ENCODE results near the gene DHPS.
"Not testable (repeated sequence)": the region's sequence is repeated elsewhere in the genome, so short reads cannot be mapped to it uniquely, and the experiment has no call there.

The DHPS gene

GRCh38 chr19:12692960-12693359 is 11.3 kb upstream of the DHPS start:
- no peak overlapping the region for H3K4me3 ChIP-seq (ENCODE audit: low read depth, low read length)
- TF ChIP-seq CTCF (IDR thresholded peaks at IDR 0.05; ENCODE audit: insufficient read depth, low read length, missing control alignments): no peak
- no peak for DNase-seq (ENCODE audit: low read depth, low spot score)
- CTCF ChIA-PET: interaction anchor here (1.9 kb wide), 1 partner anchor 16 kb away, joined by 5 read pairs; no protein-coding TSS in a partner anchor
- POLR2A ChIA-PET: no interaction called here

- ChIA-PET CTCF (interaction anchor here (0.7 to 1.5 kb wide), 2 partner anchors 14 to 17 kb away, joined by 3 to 7 read pairs; no protein-coding TSS in a partner anchor), POLR2A (interaction anchor here (1.5 kb wide), 1 partner anchor 9 kb away, joined by 4 read pairs; no protein-coding TSS in a partner anchor)
- no peak for DNase-seq (ENCODE audit: low read depth, low spot score)
- no peak for TF ChIP-seq CTCF (IDR thresholded peaks at IDR 0.05; ENCODE audit: insufficient read depth, low read length, missing control alignments)
- no peak overlapping the region for H3K4me3 ChIP-seq (ENCODE audit: low read depth, low read length)
Observed at GRCh38 chr19:12689581-12690216, 8.0 kb upstream of the DHPS start.

DNA sequence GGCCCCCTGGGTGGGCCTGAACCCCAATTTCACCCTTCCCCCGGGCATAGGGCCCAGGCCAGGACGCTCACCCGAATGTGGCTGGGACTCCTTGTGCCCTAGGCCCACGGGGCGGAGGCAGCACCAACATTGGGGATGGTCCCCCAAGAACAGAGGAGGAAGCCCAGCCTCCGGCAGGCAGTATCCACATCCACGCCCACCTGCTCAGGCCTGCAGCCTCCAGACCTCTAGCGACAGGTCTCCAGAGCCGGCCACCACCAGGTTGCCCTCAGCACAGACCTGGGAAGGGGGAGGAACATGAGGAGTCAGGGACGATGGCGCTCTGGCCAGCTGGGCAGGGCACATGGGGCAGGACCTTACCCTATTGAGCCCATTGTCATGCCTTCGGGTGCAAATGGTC is 7.3 kb upstream of the DHPS start:
- no peak for TF ChIP-seq CTCF (IDR thresholded peaks at IDR 0.05; ENCODE audit: insufficient read depth, low read length, missing control alignments)
- no peak for DNase-seq (ENCODE audit: low read depth, low spot score)
- POLR2A ChIA-PET: no interaction called here
- no peak overlapping the region for H3K4me3 ChIP-seq (ENCODE audit: low read depth, low read length)
- CTCF ChIA-PET: interaction anchor here (1.5 kb wide), 1 partner anchor 17 kb away, joined by 7 read pairs; no protein-coding TSS in a partner anchor

DNA sequence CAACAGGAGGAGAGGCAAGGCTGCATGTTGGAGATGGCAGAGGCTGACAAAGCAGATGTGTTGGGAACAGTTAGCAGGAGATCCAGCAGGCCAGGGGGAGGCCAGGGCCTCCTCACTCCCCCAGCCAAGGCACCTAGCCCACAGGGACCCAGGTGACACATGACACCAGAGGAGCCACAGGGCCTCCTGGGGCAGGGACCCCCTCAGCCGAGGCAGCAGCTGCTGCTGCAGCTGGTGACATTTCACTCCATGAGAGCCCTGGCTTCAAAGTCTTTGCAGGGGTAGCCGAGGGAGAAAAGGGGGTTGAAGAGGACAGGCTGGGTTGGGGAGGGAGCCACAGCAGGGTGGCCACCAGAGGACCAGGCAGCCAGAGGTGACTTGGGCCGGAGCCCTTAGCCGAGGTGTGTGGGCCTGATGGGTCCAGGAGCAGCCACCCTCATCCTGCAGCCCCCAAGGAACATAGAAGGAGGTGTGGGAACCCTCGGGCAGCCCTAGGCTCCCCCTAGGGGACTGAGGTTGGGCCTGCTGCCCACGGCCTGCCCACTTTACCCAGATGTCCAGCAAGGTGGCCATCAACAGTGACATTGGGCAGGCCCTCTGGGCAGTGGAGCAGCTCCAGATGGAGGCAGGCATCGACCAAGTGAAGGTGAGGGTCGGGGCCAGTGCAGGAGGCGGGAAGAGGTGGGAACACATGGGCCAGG is 6.0 kb upstream of the DHPS start, which contains the start of gene GNG14:
TSS of gene GNG14 (plus strand) at position 503 of the 701 bp plus-strand sequence. CDS start at position 554, 51 bp downstream.
- no peak for TF ChIP-seq CTCF (IDR thresholded peaks at IDR 0.05; ENCODE audit: insufficient read depth, low read length, missing control alignments)
- POLR2A ChIA-PET: no interaction called here
- no peak for DNase-seq (ENCODE audit: low read depth, low spot score)
- CTCF ChIA-PET: no interaction called here
- H3K4me3 ChIP-seq (ENCODE audit: low read depth, low read length): no peak within 1 kb of the TSS

DNA sequence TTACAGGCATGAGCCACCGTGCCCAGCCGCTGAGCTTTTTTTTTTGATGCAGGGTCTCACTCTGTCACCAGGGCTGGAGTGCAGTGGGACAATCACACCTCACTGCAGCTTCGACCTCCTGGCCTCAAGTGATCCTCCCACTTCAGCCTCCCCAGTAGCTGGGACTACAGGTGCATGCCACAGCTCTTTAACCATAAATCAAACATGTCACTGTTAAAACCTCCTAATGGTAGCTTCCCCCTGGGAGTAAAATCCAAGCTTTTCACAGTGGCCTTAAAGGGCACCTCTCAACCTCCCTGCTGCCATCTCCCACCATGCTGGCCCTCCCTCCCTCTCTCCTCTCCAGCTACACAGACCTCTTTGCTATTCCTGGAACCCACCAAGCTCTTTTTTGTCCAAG is 4.2 kb upstream of the DHPS start:
- no peak overlapping the region for H3K4me3 ChIP-seq (ENCODE audit: low read depth, low read length)
- no peak for TF ChIP-seq CTCF (IDR thresholded peaks at IDR 0.05; ENCODE audit: insufficient read depth, low read length, missing control alignments)
- CTCF ChIA-PET: interaction anchor here (0.9 to 2.4 kb wide), 6 partner anchors 8 to 162 kb away, joined by 3 to 13 read pairs (median 4); no protein-coding TSS in a partner anchor
- POLR2A ChIA-PET: interaction anchor here (0.6 to 1.2 kb wide), 2 partner anchors 8 to 11 kb away, joined by 3 to 4 read pairs; partner anchors contain the start of gene FBXW9
- no peak for DNase-seq (ENCODE audit: low read depth, low spot score)

DNA sequence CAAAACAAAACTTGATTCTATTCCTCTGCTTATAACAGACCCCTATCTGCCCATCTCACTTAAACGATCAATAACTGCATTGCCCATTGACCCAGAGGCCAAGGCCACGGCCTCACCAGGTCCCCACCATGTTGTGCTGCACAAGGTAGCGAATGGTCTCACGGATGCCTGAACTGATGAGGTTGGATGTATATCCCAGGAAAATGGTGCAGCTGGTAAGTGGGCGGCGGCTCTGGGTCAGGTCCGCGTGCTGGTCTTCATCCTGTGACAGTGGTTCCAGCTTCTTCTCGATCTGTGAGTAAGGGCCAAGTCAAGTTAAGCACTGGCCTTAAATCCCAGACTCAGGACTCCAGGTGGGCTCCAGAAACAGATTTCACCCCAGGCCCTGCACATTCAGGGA is 1.6 kb downstream of the DHPS start:
- CTCF ChIA-PET: interaction anchor here (1.2 to 12.2 kb wide), 4 partner anchors 8 to 168 kb away, joined by 3 to 224 read pairs (median 16); no protein-coding TSS in a partner anchor
- no peak overlapping the region for H3K4me3 ChIP-seq (ENCODE audit: low read depth, low read length)
- TF ChIP-seq CTCF (IDR thresholded peaks at IDR 0.05; ENCODE audit: insufficient read depth, low read length, missing control alignments): no peak
- DNase-seq (ENCODE audit: low read depth, low spot score): no peak
- POLR2A ChIA-PET: no interaction called here

GRCh38 chr19:12678039-12678438 is 3.6 kb downstream of the DHPS start:
- not testable (repeated sequence) for DNase-seq (ENCODE audit: low read depth, low spot score); H3K4me3 ChIP-seq (ENCODE audit: low read depth, low read length)
- POLR2A ChIA-PET: interaction anchor here (0.6 kb wide), 2 partner anchors 550 to 941 kb away, joined by 3 read pairs; no protein-coding TSS in a partner anchor
- CTCF ChIA-PET: interaction anchor here (0.6 to 12.2 kb wide), 12 partner anchors 8 to 618 kb away, joined by 3 to 224 read pairs (median 8); partner anchors contain the start of genes FBXW9, MAN2B1 and WDR83
